GM18526 (cell line): ENCODE measurements around the gene CADM4.
A peak's percentile ranks its signal among the peaks of the same experiment; 100 is the strongest.

Experiments used
- POLR2A ChIP-seq: IDR thresholded peaks from 3 replicates; pipeline ENCODE4 v1.6.1; 2011; ENCODE audit not compliant: insufficient read length; ENCODE audit errors: extremely low read depth

Gene CADM4

DNA sequence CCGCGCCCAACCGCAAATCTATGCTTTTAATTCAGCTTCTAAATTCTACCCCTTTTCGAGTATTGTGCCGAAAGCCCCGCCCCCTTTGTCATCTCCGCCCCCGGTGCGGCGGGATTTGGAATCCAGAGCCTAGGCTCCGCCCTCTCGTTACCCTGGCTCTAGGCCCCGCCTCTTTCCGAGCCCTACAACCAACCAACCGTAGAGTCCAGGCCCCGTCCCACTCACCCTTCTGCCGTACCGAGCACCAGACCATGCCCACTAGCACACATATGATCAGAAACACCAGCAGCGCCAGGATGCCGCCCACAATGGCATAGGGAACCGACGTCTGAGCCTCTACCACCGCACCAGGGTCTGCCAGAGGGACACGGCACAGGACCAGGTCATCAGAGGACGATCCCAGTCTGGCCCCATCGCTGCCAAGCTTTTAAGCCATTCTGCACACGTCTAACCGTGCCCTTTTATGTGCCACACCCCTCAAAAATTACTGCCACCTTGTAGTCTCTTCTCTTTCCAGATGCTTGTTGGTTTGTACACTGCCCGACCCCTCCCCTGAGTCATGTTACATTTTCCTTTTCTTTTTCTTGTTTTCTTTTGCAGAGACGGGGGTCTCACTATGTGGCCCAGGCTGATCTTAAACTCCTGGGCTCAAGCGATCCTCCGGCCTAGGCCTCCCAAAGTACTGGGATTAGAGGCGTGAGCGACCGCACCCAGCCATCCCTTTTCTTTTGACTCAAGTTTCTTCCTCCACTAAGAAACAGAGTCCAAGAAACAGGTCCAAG lies 15.6 kb downstream of the CADM4 start:
- no peak for TF ChIP-seq POLR2A

DNA sequence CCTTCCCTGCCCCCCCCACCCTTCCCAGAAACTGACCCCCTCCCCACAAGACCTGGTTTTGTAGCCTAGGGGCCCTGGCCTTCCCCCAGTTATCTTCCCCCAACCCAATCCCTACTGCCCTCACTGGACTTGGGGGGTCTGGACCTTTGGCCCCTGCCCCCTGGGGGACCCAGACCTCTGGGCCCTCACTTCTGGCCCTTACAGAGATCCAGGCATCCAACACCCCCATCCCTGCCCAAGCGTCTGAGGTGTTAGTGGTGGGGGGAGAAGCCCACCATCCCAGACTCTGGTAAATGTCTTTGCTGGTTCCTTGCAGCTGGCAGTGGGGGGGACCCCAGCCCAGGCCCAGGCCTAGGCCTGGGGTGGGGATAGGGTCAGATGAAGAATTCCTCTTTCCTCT lies 16.7 kb downstream of the CADM4 start:
- TF ChIP-seq POLR2A: no peak

DNA sequence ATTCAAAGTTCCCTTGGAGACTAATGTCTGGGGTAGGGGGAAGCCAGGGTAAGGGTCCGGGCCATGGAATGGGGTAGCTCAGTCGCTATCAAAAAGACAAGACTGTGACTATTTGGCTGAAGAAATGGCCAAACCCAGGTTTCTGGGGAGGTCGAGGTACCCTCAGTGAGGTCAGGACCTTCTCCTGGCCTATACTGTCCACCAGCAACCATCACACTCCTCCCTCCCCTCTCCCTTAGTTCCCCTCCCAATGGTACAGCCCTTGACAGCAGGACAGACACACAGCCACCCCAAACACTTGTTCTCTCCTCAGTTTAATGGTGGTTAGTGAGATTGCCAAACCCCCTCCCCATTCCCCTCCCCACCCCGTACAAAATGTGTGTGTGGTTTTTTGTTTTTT lies 17.6 kb downstream of the CADM4 start:
- no peak for TF ChIP-seq POLR2A

DNA sequence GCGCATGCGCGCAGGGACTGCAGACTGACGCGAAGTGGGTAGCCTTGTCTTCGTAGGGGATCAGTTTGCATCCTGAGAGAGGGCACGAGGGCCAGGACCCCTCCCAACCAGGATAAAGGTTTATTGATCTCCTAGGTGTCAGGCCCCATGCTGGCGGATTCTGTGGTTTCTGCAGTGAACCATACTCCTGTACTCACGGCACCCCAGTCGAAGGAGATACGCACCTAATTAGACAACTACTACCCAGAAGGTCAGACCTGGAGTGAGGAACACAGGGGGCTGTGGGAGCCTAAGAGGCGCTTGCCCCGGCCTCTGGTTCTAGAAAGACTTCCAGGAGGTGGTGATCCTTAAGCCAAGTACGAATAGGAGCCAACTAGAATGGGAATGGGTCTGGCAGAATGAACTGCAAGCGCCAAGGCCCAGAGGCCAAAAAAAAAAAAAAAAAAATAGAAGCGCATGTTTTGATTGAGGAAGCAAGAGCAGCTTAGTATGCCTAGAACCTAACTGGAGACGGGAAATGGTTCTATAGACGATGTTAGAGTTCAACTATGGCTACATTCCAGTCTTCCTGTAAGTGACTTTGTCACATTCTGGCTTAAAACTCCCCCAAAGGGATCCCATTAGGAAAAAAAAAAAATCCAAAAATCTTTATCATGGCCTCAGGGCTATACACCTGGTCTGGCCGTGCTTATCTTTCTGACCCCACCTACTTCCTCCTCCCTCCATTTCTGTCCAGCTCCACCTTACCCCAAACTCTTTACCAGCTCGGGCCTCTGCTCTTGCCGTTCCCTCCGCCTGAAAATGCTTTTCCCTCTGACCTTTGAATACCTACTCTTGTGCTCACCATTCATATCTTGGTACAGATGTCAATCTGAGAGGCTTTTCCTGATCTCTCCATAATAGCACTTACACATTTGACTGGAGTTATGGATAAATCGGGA lies 19.3 kb downstream of the CADM4 start:
- no peak for TF ChIP-seq POLR2A

DNA sequence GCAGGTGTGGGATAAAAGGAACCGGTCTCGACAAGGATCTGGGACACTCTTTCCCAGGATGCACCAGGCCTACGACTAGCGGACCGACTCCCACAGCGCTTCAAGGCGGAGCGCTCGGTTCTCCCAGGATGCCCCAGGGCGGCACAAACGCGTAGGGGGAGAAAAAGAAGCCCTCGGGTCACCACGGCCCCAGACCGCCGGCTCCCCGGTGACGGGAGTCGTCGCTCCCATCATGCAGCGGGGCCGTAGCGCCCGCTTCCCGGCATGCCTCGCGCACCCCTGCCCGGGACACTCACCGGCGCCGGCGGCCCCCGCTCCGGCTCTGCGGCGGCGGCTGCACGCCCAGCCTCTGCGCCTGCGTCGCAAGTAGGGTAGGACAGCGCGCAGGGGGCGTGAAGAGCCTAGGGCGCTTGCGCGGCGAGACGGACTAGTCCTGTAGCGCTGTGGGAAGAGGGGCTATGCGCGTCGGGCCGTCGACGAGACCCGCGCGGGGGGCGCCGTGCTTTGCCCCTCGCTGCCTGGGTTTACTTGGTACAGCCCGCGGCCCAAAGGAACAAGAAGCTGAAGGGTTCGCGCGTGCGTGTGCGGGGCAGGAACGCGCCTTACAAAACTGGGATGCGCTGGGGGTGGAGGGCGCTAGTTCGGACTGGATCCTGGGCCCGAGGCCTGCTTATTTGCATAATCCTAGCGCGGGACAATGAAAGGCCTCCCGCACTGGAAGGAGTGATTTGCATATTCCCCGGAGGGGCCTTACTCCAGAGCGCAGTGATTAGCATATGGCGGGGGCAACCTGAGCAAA lies 20.2 kb downstream of the CADM4 start, which contains the start of gene ZNF428:
Gene ZNF428 (minus strand): TSS at position 368 of the 799 bp plus-strand sequence. CDS start 5,325 bp downstream, outside the sequence.
- TF ChIP-seq POLR2A: peak; percentile 82

DNA sequence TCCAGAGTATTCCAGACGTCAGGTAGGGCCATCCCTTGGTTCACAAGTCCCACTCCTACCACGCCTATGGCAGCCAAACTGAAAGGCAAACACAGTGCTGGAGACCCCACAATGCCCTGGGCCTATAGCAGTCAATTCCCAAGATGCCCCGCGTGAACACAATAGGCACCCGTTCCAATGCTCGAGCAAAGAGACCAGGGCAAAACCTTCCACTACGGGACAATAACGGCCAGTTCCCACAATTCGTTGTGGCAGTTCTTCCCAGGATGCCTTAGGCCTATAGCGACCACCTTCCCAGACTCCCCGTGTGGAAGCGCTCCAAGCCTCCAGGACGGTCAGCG lies 20.8 kb downstream of the CADM4 start:
- TF ChIP-seq POLR2A: no peak

DNA sequence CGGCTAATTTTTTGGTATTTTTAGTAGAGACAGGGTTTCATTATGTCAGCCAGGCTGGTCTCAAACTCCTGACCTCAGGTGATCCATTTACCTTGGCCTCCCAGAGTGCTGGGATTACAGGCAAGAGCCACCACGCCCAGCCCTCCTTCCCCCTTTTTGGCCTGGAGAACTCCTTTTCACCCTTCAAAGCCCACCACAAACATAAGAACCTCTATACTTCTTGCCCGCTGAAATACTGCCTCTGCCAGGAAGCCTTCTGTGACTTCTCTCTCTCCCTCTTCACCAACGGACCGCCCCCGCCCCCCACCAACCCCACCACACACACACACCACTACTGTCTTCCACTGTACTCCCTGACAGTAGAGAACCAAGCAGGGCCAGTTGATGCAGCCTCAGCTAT lies 22.7 kb downstream of the CADM4 start:
- no peak for TF ChIP-seq POLR2A

GRCh38 chr19:43616306-43616705 lies 23.3 kb downstream of the CADM4 start:
- no peak for TF ChIP-seq POLR2A

- no peak for TF ChIP-seq POLR2A
Observed at GRCh38 chr19:43612374-43612773, 27.3 kb downstream of the CADM4 start.

DNA sequence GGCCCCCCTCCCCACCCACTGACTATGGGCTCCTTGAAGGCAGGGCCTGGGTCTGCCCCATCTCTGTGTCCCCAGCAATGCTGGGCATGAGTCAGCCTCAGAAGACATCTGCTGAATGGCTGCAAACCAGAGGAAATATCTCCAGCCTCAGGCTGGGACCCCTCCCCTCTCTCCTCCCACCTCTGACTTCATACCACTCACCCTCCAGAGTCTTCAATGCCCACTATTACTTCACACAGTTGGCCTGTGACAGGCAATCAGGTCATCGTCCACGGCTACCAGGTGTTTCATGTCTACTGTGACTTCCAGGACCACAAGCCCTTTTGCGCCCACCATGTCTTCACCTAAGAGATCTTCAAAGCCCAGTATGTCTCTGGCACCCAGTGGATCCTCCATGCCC lies 27.9 kb downstream of the CADM4 start, which contains the start of gene SRRM5:
Gene SRRM5 (plus strand): TSS at position 301 of the 400 bp plus-strand sequence. CDS start 34 bp downstream, at position 335.
- no peak for TF ChIP-seq POLR2A

DNA sequence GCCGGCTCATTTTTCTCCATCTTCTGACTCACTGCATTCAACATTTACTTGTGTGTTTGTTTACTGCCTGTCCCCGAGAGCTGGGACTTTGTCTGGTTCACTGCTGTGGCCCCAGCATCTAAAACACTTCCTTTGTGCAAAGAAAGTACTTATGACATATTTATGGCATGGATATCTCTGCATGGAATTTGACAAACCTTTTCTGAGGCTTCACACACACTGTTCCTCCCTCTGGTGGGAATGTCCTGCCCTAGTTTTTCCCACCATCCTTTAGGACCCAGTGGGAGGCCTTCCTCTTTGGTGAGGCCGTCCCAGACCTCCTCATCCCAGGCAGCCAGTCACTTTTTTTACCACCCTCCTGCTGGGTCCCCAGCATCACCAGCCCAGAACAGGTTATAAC lies 29.2 kb downstream of the CADM4 start:
- TF ChIP-seq POLR2A: no peak

GRCh38 chr19:43609872-43610271 lies 29.8 kb downstream of the CADM4 start:
- no peak for TF ChIP-seq POLR2A

GRCh38 chr19:43607238-43608205 lies 32.1 kb downstream of the CADM4 start:
- TF ChIP-seq POLR2A: no peak
